HepG2 (cell line): ENCODE measurements around the gene WDR18. TPM values are rescaled to one million over a fixed set of nuclear protein-coding genes. Genes with fewer than 3 reads are reported as not detected.

ENCODE experiments used
- ARHGAP35 ChIP-seq: sonication (generic); formaldehyde crosslinking; IDR thresholded peaks from 2 replicates; pipeline ENCODE4 v1.9.0; 2022; ENCODE audit warnings: mild to moderate bottlenecking, inconsistent platforms, moderate library complexity, missing genetic modification reagents, borderline replicate concordance
- ARNT ChIP-seq: fragments of 450-650 bp; IDR thresholded peaks from 2 replicates; pipeline ENCODE4 v1.6.1; 2017
- ARNTL ChIP-seq: sonication (generic); formaldehyde crosslinking; IDR thresholded peaks from 2 replicates; pipeline ENCODE4 v1.4.0; 2020; ENCODE audit warnings: mild to moderate bottlenecking, missing genetic modification reagents
- DNMT1 ChIP-seq: sonication (generic); formaldehyde crosslinking; IDR thresholded peaks from 2 replicates; pipeline ENCODE4 v1.5.1; 2020; ENCODE audit warnings: mild to moderate bottlenecking, missing genetic modification reagents
- KDM4B ChIP-seq: sonication (generic); formaldehyde crosslinking; IDR thresholded peaks from 2 replicates; pipeline ENCODE4 v1.4.0; 2020; ENCODE audit warnings: missing genetic modification reagents
- KDM5B ChIP-seq: sonication (generic); formaldehyde crosslinking; IDR thresholded peaks from 2 replicates; pipeline ENCODE4 v1.4.0; 2020; ENCODE audit warnings: missing genetic modification reagents, mild to moderate bottlenecking, borderline replicate concordance
- LRRFIP1 ChIP-seq: sonication (generic); formaldehyde crosslinking; conservative IDR thresholded peaks from 2 replicates; pipeline ENCODE4 v1.4.0; 2020; ENCODE audit warnings: missing genetic modification reagents
- MED8 ChIP-seq: sonication (generic); formaldehyde crosslinking; IDR thresholded peaks from 2 replicates; pipeline ENCODE4 v1.8.1; 2023; ENCODE audit warnings: mild to moderate bottlenecking, missing genetic modification reagents; ENCODE audit not compliant: insufficient replicate concordance
- NR2F2 ChIP-seq: IDR thresholded peaks from 2 replicates; pipeline ENCODE4 v1.6.1; 2012; ENCODE audit warnings: low read depth, inconsistent platforms, borderline replicate concordance
- RNF2 ChIP-seq: fragments of 450-650 bp; conservative IDR thresholded peaks from 2 replicates; pipeline ENCODE4 v1.6.1; 2016; ENCODE audit warnings: low read depth
- SIX4 ChIP-seq: sonication (generic); formaldehyde crosslinking; IDR thresholded peaks from 2 replicates; pipeline ENCODE4 v1.4.0; 2020; ENCODE audit warnings: missing genetic modification reagents
- SMAD1 ChIP-seq: sonication (generic); formaldehyde crosslinking; IDR thresholded peaks from 2 replicates; pipeline ENCODE4 v1.4.0; 2020; ENCODE audit warnings: missing genetic modification reagents, low read depth, mild to moderate bottlenecking, borderline replicate concordance
- TP53 ChIP-seq: sonication (generic); formaldehyde crosslinking; conservative IDR thresholded peaks from 2 replicates; pipeline ENCODE4 v1.4.0; 2020; ENCODE audit warnings: missing genetic modification reagents
- ZBTB40 ChIP-seq, 2 experiments: fragments of 450-650 bp in 1 of 2; sonication (generic) in 1 of 2; formaldehyde crosslinking in 1 of 2; IDR thresholded peaks; 2 replicates each; pipeline versions ENCODE4 v1.6.1 to v1.8.0; 2016 to 2022; ENCODE audit warnings: antibody characterized with exemption in 1 of 2, mild to moderate bottlenecking in 1 of 2, missing genetic modification reagents in 1 of 2
- ZNF543 ChIP-seq: sonication (generic); formaldehyde crosslinking; IDR thresholded peaks from 2 replicates; pipeline ENCODE4 v1.4.0; 2020; ENCODE audit warnings: mild to moderate bottlenecking, missing genetic modification reagents
- ZNF749 ChIP-seq: sonication (generic); formaldehyde crosslinking; IDR thresholded peaks from 2 replicates; pipeline ENCODE4 v1.8.0; 2022; ENCODE audit warnings: mild to moderate bottlenecking, missing genetic modification reagents, moderate library complexity, borderline replicate concordance
- ZNF75D ChIP-seq: sonication (generic); formaldehyde crosslinking; IDR thresholded peaks from 2 replicates; pipeline ENCODE4 v1.8.1; 2023; ENCODE audit warnings: missing genetic modification reagents, mild to moderate bottlenecking, borderline replicate concordance
- polyA plus RNA-seq, 8 experiments: library from polyadenylated mRNA; depleted of rRNA in 3 of 8; stranded (reverse) in 7 of 8; unstranded in 1 of 8; fragments of >200 nt; fragmentation: Illumina TruSeq in 4 of 8; extraction: Trizol in 4 of 8; gene quantifications; 2 replicates each; pipeline versions ENCODE4 v1.2.1 to v1.2.3, GENCODE V29; 2011 to 2016; ENCODE audit warnings: low read depth in 4 of 8, missing spikeins in 1 of 8, mixed read lengths in 1 of 8; ENCODE audit not compliant: insufficient read depth in 1 of 8
- total RNA-seq, 5 experiments: library from RNA; depleted of rRNA; stranded (reverse); fragments of >200 nt; fragmentation: Illumina TruSeq; extraction: Trizol; gene quantifications; 2 replicates each; pipeline ENCODE4 v1.2.3, GENCODE V29; 2016; ENCODE audit warnings: low read depth in 1 of 5

WDR18 gene
- total and polyA plus RNA-seq, 2 of the 13 experiments (the other 11 are each of a cell fraction or from before 2014, with no cell fraction given), result 36.4 to 47.6 TPM

- TF ChIP-seq ZNF75D (CRISPR knock-in tag), result no peak
- TF ChIP-seq KDM5B, result peak; percentile 90; the same call in 1 of the 2 replicates
- peak; percentile 67; the same call in 1 of the 2 replicates for TF ChIP-seq ARHGAP35 (CRISPR knock-in tag)
- TF ChIP-seq SIX4 (CRISPR knock-in tag), result peak; percentile 68
- peak; percentile 53 for TF ChIP-seq MED8 (CRISPR knock-in tag)
- no peak for TF ChIP-seq RNF2
- peak; percentile 59; the same call in 1 of the 2 replicates for TF ChIP-seq ARNTL (CRISPR knock-in tag)
- TF ChIP-seq SMAD1, result peak; percentile 74; the same call in 1 of the 2 replicates
- TF ChIP-seq DNMT1, result peak; percentile 65; the same call in 1 of the 2 replicates
- TF ChIP-seq KDM4B, result peak; percentile 52; the same call in 1 of the 2 replicates
- no peak for TF ChIP-seq TP53 (CRISPR knock-in tag)
- TF ChIP-seq NR2F2, result peak; percentile 96
- no peak for TF ChIP-seq LRRFIP1
- no peak for TF ChIP-seq ZNF749 (CRISPR knock-in tag)
- TF ChIP-seq ARNT, result no peak
- TF ChIP-seq ZNF543 (CRISPR knock-in tag), result peak; percentile 63; the same call in 1 of the 2 replicates
- TF ChIP-seq ZBTB40 (IDR thresholded peaks at IDR 0.05), result no peak
- peak; percentile 70 for TF ChIP-seq ZBTB40 (CRISPR knock-in tag; IDR thresholded peaks at IDR 0.05)
Measured at GRCh38 chr19:980133-980998, 3.8 kb upstream of the WDR18 start (continued).
